Natural killer cell (primary cell): ENCODE measurements around the gene SPINT1. TPM values are rescaled to one million over a fixed set of nuclear protein-coding genes. Genes with fewer than 3 reads are reported as not detected.

ENCODE experiments used
- ATAC-seq, 3 donors: fragments of 150-1000 bp in 2 of 3; fragments of 200-7000 bp in 1 of 3; cut with Tn5 transposase; 1 replicate in 1 of 3; 2 replicates in 2 of 3; pipeline ENCODE4 v1.10.0; 2021; ENCODE audit warnings: mild to moderate bottlenecking in 2 of 3, moderate library complexity in 2 of 3
- DNase-seq, 2 donors: peaks; one replicate each; pipeline versions ENCODE4 v3.0.0 to v3.0.0-alpha.2; 2013 to 2021; ENCODE audit warnings: mixed read lengths in 1 of 2
- H3K27ac ChIP-seq: one replicate; pipeline ENCODE4 v1.5.1; 2013; ENCODE audit warnings: mild to moderate bottlenecking, low read length
- H3K27me3 ChIP-seq: one replicate; pipeline ENCODE4 v1.6.1; 2013; ENCODE audit warnings: low read length; ENCODE audit not compliant: control insufficient read depth, insufficient read depth
- H3K36me3 ChIP-seq: one replicate; pipeline ENCODE4 v1.6.1; 2013; ENCODE audit warnings: low read length; ENCODE audit not compliant: control insufficient read depth, insufficient read depth
- H3K4me1 ChIP-seq: one replicate; pipeline ENCODE4 v1.6.1; 2013; ENCODE audit warnings: low read length; ENCODE audit not compliant: control insufficient read depth, insufficient read depth
- H3K4me3 ChIP-seq: one replicate; pipeline ENCODE4 v1.5.1; 2013; ENCODE audit warnings: low read length
- H3K9me3 ChIP-seq: one replicate; pipeline ENCODE4 v1.6.1; 2013; ENCODE audit warnings: low read length; ENCODE audit not compliant: control insufficient read depth, insufficient read depth
- H3K27ac Mint-ChIP-seq, 2 donors: one replicate each; pipeline ENCODE4 v1.8.0; 2022; ENCODE audit warnings: mild to moderate bottlenecking in 2 of 2, mixed read lengths in 2 of 2, moderate library complexity in 1 of 2
- H3K27me3 Mint-ChIP-seq, 2 donors: one replicate each; pipeline ENCODE4 v1.8.0; 2022; ENCODE audit warnings: low read depth in 2 of 2, mixed read lengths in 2 of 2
- H3K36me3 Mint-ChIP-seq: one replicate; pipeline ENCODE4 v1.8.0; 2022; ENCODE audit warnings: mixed read lengths
- H3K4me1 Mint-ChIP-seq, 2 donors: one replicate each; pipeline ENCODE4 v1.8.0; 2022; ENCODE audit warnings: mixed read lengths in 2 of 2
- H3K4me3 Mint-ChIP-seq: one replicate; pipeline ENCODE4 v1.8.0; 2022; ENCODE audit warnings: mild to moderate bottlenecking, moderate library complexity, mixed read lengths
- H3K9me3 Mint-ChIP-seq, 2 donors: one replicate each; pipeline ENCODE4 v1.8.0; 2022; ENCODE audit warnings: mixed read lengths in 2 of 2
- CTCF ChIP-seq: fragments of 200-600 bp; IDR thresholded peaks from one replicate; pipeline ENCODE4 v1.8.0; 2022; ENCODE audit warnings: antibody characterized with exemption
- WGBS: methylation state at CpG from one replicate; pipeline ENCODE4 v1.1.7; 2013; ENCODE audit warnings: missing lambda C conversion rate; ENCODE audit not compliant: insufficient coverage; 5-methylcytosine and 5-hydroxymethylcytosine counted together
- intact Hi-C: fragments of 100-400 bp; cut with micrococcal nuclease; formaldehyde crosslinking; loops from one replicate; pipeline ENCODE4 v1.14.2; 2022
- total RNA-seq, 4 donors: library from RNA; stranded (reverse); fragments of 120-200 nt in 1 of 4; gene quantifications; one replicate each; pipeline versions ENCODE4 v1.2.3 to v1.2.4, GENCODE V29; 2013 to 2022

Gene SPINT1
- total RNA-seq, 3 donors from 2014 or later (not counting 1 experiment from before 2014, with no cell fraction given): 0.41 to 3.1 (median 1.7) TPM

- peaks cover 5% of the 10 kb centered on the region for H3K4me1 ChIP-seq
- WGBS: 98% methylated on average over 12 of the region's 12 CpGs
- H3K27ac ChIP-seq: no peak overlapping the region
- H3K4me3 ChIP-seq: no peak overlapping the region
- H3K27me3 ChIP-seq: no peaks in the 10 kb centered on the region
- Mint-ChIP-seq H3K27ac (no peak overlapping the region), H3K9me3 (no peaks in the 10 kb centered on the region), H3K27me3 (no peaks in the 10 kb centered on the region), H3K4me1 (peaks cover 5% of the 10 kb centered on the region in 2 donors), H3K4me3 (no peak overlapping the region), H3K36me3 (no peaks in the 10 kb centered on the region)
- H3K36me3 ChIP-seq: peaks cover 21% of the 10 kb centered on the region
- no peaks in the 10 kb centered on the region for H3K9me3 ChIP-seq
- DNase-seq (no peak), ATAC-seq (no peak)
- intact Hi-C loops: no loop called here
- no peak for TF ChIP-seq CTCF
Measured at GRCh38 chr15:40812721-40813425, 31.0 kb upstream of the SPINT1 start.

GRCh38 chr15:40815042-40815698, 28.7 kb upstream of the SPINT1 start:
- ATAC-seq (no peak), DNase-seq (no peak)
- Mint-ChIP-seq H3K36me3 (no peaks in the 10 kb centered on the region), H3K4me3 (no peak overlapping the region), H3K27me3 (no peaks in the 10 kb centered on the region), H3K9me3 (no peaks in the 10 kb centered on the region), H3K27ac (peak overlapping the region in 1 of 2 donors; percentile 10), H3K4me1 (no peaks in the 10 kb centered on the region)
- no peak overlapping the region for H3K27ac ChIP-seq
- WGBS: 98% methylated on average over 4 of the region's 4 CpGs
- TF ChIP-seq CTCF: no peak
- H3K4me1 ChIP-seq: no peaks in the 10 kb centered on the region
- no peaks in the 10 kb centered on the region for H3K27me3 ChIP-seq
- H3K9me3 ChIP-seq: no peaks in the 10 kb centered on the region
- H3K4me3 ChIP-seq: no peak overlapping the region
- intact Hi-C loops: no loop called here
- peaks cover 21% of the 10 kb centered on the region for H3K36me3 ChIP-seq

- Histone ChIP-seq H3K4me3 (no peak overlapping the region), H3K27me3 (no peaks in the 10 kb centered on the region), H3K4me1 (no peaks in the 10 kb centered on the region), H3K36me3 (peaks cover 6% of the 10 kb centered on the region), H3K9me3 (no peaks in the 10 kb centered on the region), H3K27ac (no peak overlapping the region)
- H3K4me3 Mint-ChIP-seq: no peak overlapping the region
- H3K4me1 Mint-ChIP-seq: no peaks in the 10 kb centered on the region
- ATAC-seq: no peak
- no peak overlapping the region for H3K27ac Mint-ChIP-seq
- no peak for DNase-seq
- no peaks in the 10 kb centered on the region for H3K27me3 Mint-ChIP-seq
- intact Hi-C loops: no loop called here
- H3K9me3 Mint-ChIP-seq: no peaks in the 10 kb centered on the region
- WGBS: 98% methylated on average over 7 of the region's 7 CpGs
- no peaks in the 10 kb centered on the region for H3K36me3 Mint-ChIP-seq
- no peak for TF ChIP-seq CTCF
Measured at GRCh38 chr15:40819048-40819447, 24.8 kb upstream of the SPINT1 start.
